ENCODE measurements around the gene SHLD1. TPM values are rescaled to one million over a fixed set of nuclear protein-coding genes. Genes with fewer than 3 reads are reported as not detected.

The SHLD1 gene
- total RNA-seq, 3 donors from 2014 or later (not counting 1 experiment from before 2014, with no cell fraction given): 6.6 to 12.2 (median 8.3) TPM

DNA sequence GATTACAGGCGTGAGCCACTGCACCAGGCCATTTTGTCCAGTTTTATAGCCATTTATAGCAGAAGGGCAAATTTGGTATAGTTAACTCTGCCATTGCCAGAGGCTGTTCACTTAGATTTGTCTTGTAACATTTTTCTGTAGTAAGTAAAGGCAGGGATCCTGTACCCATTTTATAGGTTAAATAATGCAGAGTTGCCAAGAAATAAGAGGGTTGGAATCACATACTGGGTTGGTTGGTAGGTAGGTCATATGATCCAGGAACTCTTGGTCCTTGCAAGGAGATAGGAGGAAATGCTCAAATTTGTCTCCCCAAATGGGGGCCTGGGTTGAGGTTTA is 68.1 kb downstream of the SHLD1 start:
- no peak overlapping the region for H3K27ac Mint-ChIP-seq

GRCh38 chr20:5820738-5821137 is 70.5 kb downstream of the SHLD1 start:
- no peaks in the 10 kb centered on the region for H3K36me3 Mint-ChIP-seq
- intact Hi-C loops (cut with micrococcal nuclease): no loop called here
- ATAC-seq (no peak), DNase-seq (no peak)
- TF ChIP-seq CTCF (IDR thresholded peaks at IDR 0.05): no peak
- H3K4me3 ChIP-seq (ENCODE audit: low read length): no peak overlapping the region
- H3K9me3 ChIP-seq (ENCODE audit: control insufficient read depth, insufficient read depth, low read length): no peaks in the 10 kb centered on the region
- H3K4me1 Mint-ChIP-seq: peaks cover 0 to 26% of the 10 kb centered on the region in 2 donors
- no peak overlapping the region for H3K4me3 Mint-ChIP-seq
- H3K36me3 ChIP-seq (ENCODE audit: control insufficient read depth, insufficient read depth, low read length): no peaks in the 10 kb centered on the region
- no peaks in the 10 kb centered on the region for H3K27me3 Mint-ChIP-seq (ENCODE audit: low read depth in 2 of 2)
- no peak overlapping the region for H3K27ac ChIP-seq (ENCODE audit: low read length)
- H3K9me3 Mint-ChIP-seq: no peaks in the 10 kb centered on the region
- peaks cover 3% of the 10 kb centered on the region for H3K4me1 ChIP-seq (ENCODE audit: control insufficient read depth, insufficient read depth, low read length)
- no CpG with 5 or more reads among the region's 1 CpG for WGBS (ENCODE audit: insufficient coverage)
- no peak overlapping the region for H3K27ac Mint-ChIP-seq
- no peaks in the 10 kb centered on the region for H3K27me3 ChIP-seq (ENCODE audit: control insufficient read depth, insufficient read depth, low read length)

More for the DNA sequence above, 68.1 kb downstream of the SHLD1 start:
- Histone ChIP-seq H3K27ac (ENCODE audit: low read length) (no peak overlapping the region), H3K9me3 (ENCODE audit: control insufficient read depth, insufficient read depth, low read length) (no peaks in the 10 kb centered on the region), H3K27me3 (ENCODE audit: control insufficient read depth, insufficient read depth, low read length) (no peaks in the 10 kb centered on the region), H3K36me3 (ENCODE audit: control insufficient read depth, insufficient read depth, low read length) (no peaks in the 10 kb centered on the region), H3K4me3 (ENCODE audit: low read length) (no peak overlapping the region), H3K4me1 (ENCODE audit: control insufficient read depth, insufficient read depth, low read length) (peaks cover 3% of the 10 kb centered on the region)
- TF ChIP-seq CTCF (IDR thresholded peaks at IDR 0.05): no peak
- Mint-ChIP-seq H3K4me3 (no peak overlapping the region), H3K27me3 (ENCODE audit: low read depth in 2 of 2) (no peaks in the 10 kb centered on the region), H3K9me3 (no peaks in the 10 kb centered on the region), H3K4me1 (peaks cover 0 to 14% of the 10 kb centered on the region in 2 donors), H3K36me3 (no peaks in the 10 kb centered on the region)
- intact Hi-C loops (cut with micrococcal nuclease): no loop called here
- ATAC-seq (no peak), DNase-seq (no peak)
- 100% methylated on average over 1 of the region's 1 CpG for WGBS (ENCODE audit: insufficient coverage)

DNA sequence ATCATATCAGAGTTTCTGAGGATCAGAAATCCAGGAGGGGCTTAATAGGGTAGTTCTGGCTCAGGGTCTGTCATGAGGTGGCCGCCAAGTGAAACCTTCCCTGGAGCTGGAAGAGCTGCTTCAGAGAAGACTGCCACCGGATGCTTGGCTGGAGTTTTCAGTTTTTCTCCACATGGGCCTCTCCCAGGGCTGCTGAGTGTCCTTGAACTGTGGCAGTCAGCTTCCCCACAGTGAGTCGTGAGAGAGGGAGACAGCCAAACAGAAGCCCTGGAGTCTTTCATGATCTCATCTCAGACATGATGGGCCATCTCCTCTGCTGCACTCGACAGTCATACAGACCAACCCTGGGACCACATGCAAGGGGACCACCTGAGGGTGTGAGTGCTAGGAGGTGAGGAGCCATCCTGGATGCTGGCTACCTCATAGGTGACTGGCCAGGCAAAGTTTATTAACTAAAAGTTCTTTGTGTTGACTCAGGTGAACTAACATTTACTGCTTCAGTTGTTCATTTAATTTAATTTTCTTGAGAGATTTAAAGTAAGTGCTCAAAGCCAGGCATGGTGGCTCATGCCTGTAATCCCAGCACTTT is 71.5 kb downstream of the SHLD1 start:
- Histone ChIP-seq H3K27me3 (ENCODE audit: control insufficient read depth, insufficient read depth, low read length) (no peaks in the 10 kb centered on the region), H3K9me3 (ENCODE audit: control insufficient read depth, insufficient read depth, low read length) (no peaks in the 10 kb centered on the region), H3K27ac (ENCODE audit: low read length) (no peak overlapping the region), H3K4me3 (ENCODE audit: low read length) (no peak overlapping the region), H3K4me1 (ENCODE audit: control insufficient read depth, insufficient read depth, low read length) (peaks cover 7% of the 10 kb centered on the region), H3K36me3 (ENCODE audit: control insufficient read depth, insufficient read depth, low read length) (no peaks in the 10 kb centered on the region)
- H3K27ac Mint-ChIP-seq: no peak overlapping the region
- no peak for ATAC-seq
- intact Hi-C loops (cut with micrococcal nuclease): no loop called here
- H3K9me3 Mint-ChIP-seq: no peaks in the 10 kb centered on the region
- DNase-seq: no peak
- H3K36me3 Mint-ChIP-seq: no peaks in the 10 kb centered on the region
- 96% methylated on average over 4 of the region's 4 CpGs for WGBS (ENCODE audit: insufficient coverage)
- TF ChIP-seq CTCF (IDR thresholded peaks at IDR 0.05): no peak
- no peak overlapping the region for H3K4me3 Mint-ChIP-seq
- H3K27me3 Mint-ChIP-seq (ENCODE audit: low read depth in 2 of 2): no peaks in the 10 kb centered on the region
- H3K4me1 Mint-ChIP-seq: peaks cover 6 to 34% of the 10 kb centered on the region in 2 donors

DNA sequence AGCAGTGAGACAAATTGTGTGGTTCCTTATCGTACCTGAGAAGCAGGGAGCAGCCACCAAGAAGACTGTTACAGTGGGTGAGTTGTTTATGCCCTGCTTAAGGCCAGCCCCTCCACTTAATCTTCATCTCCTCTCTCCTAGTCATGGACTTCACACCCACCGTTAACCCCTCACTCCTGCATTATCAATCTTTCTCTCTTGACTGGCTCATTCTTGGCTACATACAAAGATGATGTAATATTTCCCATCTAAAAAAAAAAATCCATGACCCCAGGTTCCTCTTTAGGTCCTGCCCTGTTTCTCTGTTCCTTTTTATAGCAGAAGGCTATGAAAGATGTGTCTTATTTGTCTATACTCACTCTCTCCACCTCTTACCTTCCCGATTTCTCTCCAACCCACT is 72.4 kb downstream of the SHLD1 start:
- H3K9me3 Mint-ChIP-seq: no peaks in the 10 kb centered on the region
- Histone ChIP-seq H3K36me3 (ENCODE audit: control insufficient read depth, insufficient read depth, low read length) (no peaks in the 10 kb centered on the region), H3K27me3 (ENCODE audit: control insufficient read depth, insufficient read depth, low read length) (no peaks in the 10 kb centered on the region), H3K4me1 (ENCODE audit: control insufficient read depth, insufficient read depth, low read length) (peaks cover 15% of the 10 kb centered on the region), H3K27ac (ENCODE audit: low read length) (no peak overlapping the region), H3K4me3 (ENCODE audit: low read length) (no peak overlapping the region), H3K9me3 (ENCODE audit: control insufficient read depth, insufficient read depth, low read length) (no peaks in the 10 kb centered on the region)
- H3K36me3 Mint-ChIP-seq: no peaks in the 10 kb centered on the region
- no peaks in the 10 kb centered on the region for H3K27me3 Mint-ChIP-seq (ENCODE audit: low read depth in 2 of 2)
- no peak overlapping the region for H3K4me3 Mint-ChIP-seq
- no peak for ATAC-seq
- DNase-seq: no peak
- H3K27ac Mint-ChIP-seq: no peak overlapping the region
- intact Hi-C loops (cut with micrococcal nuclease): no loop called here
- no peak for TF ChIP-seq CTCF (IDR thresholded peaks at IDR 0.05)
- 83% methylated on average over 2 of the region's 3 CpGs for WGBS (ENCODE audit: insufficient coverage)
- peaks cover 10 to 38% of the 10 kb centered on the region in 2 donors for H3K4me1 Mint-ChIP-seq

Measured in natural killer cell (primary cell).